HG03565 (cell line): ENCODE measurements around the gene TUBGCP2.
"Not testable (repeated sequence)": the region's sequence is repeated elsewhere in the genome, so short reads cannot be mapped to it uniquely, and the experiment has no call there.

ENCODE experiments used
- ATAC-seq: cut with Tn5 transposase; IDR thresholded peaks from one replicate; pipeline ENCODE4 v1.9.1; 2021; ENCODE audit warnings: mild to moderate bottlenecking, moderate library complexity; ENCODE audit not compliant: unreplicated experiment

The TUBGCP2 gene

DNA sequence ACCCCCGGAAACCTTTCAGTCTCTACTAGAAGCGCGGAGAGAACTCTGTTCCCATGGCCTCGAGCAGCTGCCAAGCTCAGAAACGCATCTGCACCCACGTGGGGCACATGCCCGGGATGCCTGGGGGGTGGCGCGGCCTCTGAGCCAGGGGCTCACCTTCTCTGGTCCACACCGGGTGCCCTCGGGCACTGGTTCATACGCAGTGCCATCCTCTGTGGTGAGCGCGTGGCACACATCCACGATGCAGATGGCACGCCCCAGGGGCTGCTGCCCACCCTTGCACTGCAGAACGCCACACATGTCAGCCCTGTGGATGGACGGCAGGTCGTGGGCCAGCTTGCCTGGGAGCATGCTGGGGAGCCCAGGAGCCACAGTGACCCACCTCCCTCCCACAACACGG lies 38.5 kb downstream of the TUBGCP2 start:
- no peak for ATAC-seq

DNA sequence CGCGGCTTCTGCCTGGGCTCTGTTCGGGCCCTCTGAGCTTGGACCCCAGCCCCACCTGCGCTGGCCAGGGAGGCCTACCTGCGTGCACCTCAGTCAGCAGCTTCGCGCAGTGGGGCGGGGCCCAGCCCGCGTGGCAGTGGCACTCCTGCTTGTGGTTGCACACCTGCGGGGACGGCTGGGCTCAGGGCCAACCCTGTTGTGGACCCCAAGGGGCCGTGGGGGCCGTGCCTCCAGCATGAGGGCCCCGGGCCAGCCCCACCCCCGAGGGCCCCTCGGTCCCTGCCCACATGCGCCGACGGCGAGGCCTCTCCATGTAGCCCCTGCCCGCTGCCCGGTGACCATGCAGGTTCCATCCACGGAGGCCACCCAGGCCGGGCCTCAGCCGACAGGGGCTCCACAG lies 39.3 kb downstream of the TUBGCP2 start:
- ATAC-seq = no peak

DNA sequence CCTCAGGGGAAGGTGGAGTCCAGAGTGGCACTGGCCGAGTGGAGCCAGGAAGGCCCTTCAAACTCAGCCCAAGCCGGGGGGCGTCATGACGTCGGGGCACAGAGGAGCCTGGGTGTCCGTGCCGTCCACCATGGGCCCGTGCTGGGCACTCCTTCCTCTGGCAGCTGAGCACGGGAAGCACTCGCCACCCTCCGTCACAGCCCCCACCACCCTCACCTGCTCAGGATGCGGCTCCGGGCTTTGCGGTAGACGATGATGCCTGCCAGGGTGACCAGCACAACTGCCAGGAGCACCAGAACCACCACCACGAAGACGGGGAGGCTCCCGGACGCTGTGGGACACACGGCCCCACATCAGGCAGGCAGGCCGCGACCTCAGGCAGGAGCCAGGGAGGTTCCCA lies 40.1 kb downstream of the TUBGCP2 start:
- no peak for ATAC-seq

DNA sequence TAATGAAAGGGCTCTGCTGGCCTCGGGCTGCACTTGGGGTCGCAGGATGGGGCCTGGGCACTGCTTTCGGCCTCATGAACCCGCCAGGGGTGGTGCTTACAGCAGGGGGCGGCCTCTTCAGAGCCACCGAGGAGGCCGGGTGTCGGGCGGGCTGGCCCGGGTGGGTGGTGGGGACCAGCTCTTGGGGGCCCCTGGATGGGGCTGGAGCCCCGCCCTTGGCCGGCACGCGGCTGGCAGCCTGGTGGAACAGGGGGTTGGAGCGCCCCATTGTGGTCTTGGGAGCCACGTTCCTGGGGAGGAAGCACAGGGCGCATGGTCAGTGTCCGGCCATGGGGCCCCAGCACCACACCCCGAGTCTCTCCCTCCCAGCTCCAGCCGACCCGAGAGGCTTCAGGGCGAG lies 40.8 kb downstream of the TUBGCP2 start:
- no peak for ATAC-seq

- no peak for ATAC-seq
Measured at GRCh38 chr10:133267293-133267692, 41.4 kb downstream of the TUBGCP2 start.

DNA sequence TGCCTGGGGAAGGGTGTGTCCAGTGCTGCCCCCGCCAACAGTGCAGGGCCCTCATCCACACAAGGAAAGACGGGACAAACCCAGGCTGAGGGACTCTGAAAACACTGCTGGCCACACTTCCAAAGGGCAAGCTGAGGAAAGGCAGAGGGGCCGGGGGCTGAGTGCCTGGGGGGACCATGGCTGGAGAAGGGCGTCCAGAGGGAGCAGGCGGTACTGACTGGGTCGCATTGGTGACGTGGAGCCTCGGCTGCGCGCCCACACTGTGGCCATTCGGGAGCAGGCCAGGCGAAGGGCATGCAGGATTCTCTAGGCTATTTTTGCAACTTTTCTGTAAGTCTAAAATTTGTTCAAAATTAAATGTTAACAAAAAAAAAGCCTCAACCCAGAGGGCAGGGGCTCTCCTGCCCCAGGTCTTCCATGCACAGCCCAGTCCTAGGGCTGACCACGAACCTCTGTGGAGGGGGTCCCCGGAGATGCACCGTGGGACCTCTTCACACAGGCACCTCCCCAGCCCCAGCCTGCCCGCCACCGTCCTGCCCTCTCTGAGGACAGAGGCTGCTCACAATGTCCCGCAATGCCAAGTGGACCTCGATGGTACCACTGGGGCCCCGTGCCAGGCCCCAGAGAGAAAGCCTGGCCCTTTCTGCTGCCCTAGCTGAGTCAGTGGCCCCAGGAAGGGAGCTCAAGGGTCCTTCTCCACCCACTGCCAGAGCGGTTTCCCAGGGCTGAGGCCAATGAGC lies 42.4 kb downstream of the TUBGCP2 start:
- ATAC-seq = no peak

GRCh38 chr10:133265052-133265451 lies 43.6 kb downstream of the TUBGCP2 start:
- ATAC-seq = not testable (repeated sequence)

GRCh38 chr10:133264461-133264860 lies 44.2 kb downstream of the TUBGCP2 start:
- no peak for ATAC-seq

- ATAC-seq = no peak
Measured at GRCh38 chr10:133263674-133264073, 45.0 kb downstream of the TUBGCP2 start.

DNA sequence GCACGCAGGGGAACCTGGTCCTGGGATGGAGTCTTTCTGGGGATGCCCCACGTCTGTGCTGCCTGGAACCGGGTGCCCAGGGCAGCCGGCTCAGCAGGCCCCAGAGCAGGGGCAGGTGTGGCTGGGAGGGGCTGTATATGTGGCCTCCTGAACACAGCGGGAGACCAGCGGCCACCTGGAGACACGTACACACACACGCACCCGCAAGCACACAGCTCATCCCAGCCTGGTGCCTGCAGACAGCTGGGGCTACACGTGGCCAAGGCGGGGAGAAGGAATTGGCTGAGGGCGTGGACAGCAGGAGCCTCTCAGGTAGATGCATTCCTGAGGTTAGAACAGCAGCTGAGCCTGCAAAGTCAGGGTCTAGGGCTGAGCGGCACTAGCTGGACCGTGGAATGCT lies 46.0 kb downstream of the TUBGCP2 start:
- ATAC-seq = no peak

GRCh38 chr10:133261726-133262325 lies 46.8 kb downstream of the TUBGCP2 start:
- ATAC-seq = peak; percentile 27

DNA sequence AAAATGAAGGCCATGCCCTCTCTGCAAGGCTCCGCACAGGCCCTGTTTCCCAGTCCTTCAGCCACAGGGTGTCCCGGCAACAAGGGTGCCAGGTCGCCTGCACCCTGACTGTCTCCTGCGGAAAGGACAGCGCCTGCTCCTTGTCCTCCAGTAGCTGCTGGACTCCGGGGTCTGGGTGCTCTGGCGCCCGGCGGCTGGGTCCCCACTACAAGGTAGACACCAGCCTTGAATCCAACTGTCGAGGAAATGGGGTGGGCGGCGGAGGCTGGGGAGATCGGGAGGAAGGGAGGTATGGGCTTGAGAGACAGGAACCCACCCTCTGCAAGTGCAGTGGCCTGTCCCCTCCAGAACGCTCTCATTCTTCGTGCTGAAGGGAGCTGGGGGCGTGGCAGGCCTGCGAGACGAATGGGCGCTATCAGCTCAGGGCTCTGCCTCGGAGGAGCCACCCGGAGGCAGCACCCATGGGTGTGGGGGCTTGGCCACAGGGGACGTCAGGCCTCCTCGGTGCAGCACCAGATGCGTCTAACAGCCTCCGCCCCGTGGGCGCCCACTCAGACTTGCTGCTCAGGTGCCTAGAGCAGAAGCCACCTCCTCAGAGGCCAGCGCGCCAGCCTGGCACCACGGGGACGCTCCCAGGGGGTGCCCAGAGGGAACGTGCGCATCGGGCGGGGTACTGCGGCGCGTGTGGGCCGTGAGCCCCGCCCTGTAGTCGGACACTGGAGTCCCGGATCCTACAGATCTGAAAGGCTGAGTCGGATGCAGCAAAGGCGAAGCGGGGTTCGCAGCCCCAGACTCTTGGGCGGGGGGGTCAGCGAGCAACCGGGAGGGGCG lies 47.6 kb downstream of the TUBGCP2 start:
- ATAC-seq = peak; percentile 37

DNA sequence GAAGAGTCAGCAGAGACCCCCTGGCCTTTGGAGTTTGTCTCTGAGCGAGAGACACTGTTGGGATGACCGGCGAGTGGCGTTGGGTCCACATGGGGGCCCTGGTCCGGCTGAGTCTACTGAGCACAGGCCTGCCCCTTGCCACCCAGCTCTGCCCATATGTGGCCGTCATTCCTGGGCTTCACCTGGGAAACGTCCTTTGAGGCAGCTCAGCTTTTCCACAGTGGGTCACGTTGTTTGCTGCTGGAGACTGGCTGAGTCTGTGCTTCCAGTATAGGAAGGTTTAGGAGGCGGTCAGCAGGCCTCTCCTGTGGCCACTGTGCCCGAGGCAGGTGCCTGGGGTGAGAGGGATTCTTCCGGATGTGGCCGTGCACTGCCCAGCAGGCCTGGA lies 49.1 kb downstream of the TUBGCP2 start:
- ATAC-seq = no peak

DNA sequence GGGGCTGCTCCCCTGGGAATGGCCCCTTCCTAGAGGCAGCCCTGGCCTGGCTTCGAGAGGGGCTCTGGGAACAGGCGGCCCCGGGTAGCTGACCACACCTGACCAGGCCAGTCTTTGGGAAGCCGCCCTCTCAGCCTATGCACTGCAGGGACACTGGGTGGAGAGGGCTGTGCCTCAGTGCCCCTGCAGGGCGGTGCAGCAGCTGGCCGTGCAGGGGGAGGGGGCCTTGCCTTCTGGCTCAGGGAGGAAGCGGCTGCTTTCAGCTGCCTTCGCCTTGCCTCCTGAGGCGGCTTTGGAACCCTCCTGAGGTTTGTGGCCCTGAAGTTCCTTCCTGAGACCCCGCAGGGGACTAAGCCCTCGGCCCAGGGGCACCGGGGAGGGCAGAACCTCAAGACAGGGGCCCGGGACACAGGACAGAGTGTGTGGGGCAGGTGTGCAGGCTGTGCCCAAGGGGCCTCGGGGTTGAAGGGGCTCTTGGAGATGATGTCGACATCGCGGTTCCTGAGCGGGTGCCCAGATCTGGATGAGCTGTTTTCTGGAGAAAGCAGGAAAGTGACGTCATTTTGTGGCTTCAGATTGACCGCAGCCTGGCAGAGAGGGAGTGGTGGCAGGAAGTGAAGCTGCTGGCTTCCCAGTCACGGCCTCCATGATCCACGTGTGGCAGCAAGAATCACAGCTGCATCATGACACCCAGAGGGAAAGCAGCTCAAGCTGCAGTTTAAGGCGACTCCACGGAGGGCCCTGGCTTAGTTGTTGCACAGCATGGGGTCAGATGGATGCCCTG lies 49.7 kb downstream of the TUBGCP2 start:
- no peak for ATAC-seq

GRCh38 chr10:133258066-133258817 lies 50.4 kb downstream of the TUBGCP2 start:
- ATAC-seq = no peak

DNA sequence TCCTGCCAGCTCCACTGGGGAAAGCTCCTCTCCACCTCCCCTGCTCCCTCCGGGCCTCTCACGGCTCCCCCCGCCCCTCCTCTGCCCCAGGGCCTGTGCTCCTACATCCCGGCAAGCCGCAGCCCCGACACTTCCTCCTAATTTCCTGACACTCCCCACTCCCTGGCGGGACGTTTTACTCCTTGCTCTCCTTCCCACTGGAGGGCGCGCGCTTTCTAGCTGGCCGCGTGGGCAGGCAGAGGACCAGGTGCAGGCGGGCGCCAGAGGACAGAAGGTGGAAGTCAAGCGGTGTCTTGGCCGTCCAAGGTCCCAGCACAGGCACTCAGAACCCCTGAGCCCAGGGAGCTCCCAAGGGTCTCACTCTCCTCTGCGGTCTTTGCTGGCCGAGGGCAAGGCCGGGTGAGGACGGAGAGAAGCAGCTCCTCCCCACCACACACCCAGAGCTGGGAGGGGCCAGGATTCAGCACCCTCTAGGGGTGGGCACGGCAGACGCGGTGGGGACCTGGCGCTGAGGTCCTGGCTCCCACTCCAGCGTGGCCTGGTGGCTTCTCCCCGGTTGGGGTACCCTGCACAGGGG lies 51.1 kb downstream of the TUBGCP2 start:
- no peak for ATAC-seq

GRCh38 chr10:133255323-133255722 lies 53.3 kb downstream of the TUBGCP2 start:
- no peak for ATAC-seq

DNA sequence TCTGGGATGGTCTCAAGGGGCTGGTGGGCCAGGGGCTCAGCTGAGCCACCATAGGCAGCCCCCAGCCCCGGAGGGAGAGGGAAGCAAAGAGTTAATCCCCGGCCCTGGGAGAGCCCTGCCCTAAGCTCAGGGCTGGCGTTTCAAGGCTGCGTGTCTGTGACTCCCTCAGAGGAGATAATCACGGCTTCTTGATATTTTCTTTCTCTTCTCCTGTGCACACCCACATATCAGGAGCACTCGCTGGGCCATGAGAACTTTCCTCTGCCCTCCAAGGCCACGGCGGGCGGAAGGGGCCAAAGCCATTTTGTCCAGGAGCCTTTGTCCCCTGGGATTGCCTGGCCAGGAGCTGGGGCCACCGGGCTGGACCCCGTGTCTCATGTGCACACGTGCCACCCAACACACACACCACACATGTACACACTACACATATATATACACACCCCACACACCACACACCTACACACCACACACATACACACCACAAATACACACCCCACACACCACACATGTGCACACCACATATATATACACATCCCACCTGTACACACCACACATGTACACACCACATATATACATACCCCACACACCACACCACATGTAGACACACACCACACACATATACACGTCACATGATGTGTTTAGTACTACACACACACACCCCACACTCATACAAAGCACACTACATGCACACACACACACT lies 54.1 kb downstream of the TUBGCP2 start:
- ATAC-seq = no peak

DNA sequence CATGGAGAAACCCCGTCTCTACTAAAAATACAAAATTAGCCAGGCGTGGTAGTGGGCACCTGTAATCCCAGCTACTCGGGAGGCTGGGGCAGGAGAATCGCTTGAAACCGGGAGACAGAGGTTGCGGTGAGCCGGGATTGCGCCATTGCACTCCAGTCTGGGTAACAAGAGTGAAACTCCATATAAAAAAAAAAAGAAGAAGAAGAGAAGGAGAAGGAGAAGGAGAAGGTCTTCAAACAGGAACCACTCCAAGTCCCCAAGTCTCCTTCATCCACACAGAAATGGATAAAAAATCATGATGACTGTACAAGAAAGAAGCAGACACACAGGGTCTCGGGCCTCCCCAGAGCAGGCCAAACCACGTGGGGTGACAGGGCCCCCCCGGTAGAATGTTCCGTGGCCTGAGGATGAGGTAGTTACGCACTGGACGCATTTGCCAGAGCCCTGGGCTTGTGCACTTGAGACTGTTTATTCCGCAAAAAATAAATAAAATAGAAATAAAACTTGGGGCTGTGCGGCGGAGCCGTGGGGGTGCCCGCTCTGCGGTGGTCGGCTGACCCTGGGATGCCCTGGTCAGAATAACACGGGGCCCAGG lies 55.2 kb downstream of the TUBGCP2 start:
- no peak for ATAC-seq
